ENCODE results near the gene PTPN11. TPM values are rescaled to one million over a fixed set of nuclear protein-coding genes. Genes with fewer than 3 reads are reported as not detected.
A peak's percentile ranks its signal among the peaks of the same experiment; 100 is the strongest.

Gene PTPN11
- total and polyA plus RNA-seq, 2 of the 13 experiments (the other 11 are each of a cell fraction or from before 2014, with no cell fraction given), result 30.0 to 63.5 TPM

DNA sequence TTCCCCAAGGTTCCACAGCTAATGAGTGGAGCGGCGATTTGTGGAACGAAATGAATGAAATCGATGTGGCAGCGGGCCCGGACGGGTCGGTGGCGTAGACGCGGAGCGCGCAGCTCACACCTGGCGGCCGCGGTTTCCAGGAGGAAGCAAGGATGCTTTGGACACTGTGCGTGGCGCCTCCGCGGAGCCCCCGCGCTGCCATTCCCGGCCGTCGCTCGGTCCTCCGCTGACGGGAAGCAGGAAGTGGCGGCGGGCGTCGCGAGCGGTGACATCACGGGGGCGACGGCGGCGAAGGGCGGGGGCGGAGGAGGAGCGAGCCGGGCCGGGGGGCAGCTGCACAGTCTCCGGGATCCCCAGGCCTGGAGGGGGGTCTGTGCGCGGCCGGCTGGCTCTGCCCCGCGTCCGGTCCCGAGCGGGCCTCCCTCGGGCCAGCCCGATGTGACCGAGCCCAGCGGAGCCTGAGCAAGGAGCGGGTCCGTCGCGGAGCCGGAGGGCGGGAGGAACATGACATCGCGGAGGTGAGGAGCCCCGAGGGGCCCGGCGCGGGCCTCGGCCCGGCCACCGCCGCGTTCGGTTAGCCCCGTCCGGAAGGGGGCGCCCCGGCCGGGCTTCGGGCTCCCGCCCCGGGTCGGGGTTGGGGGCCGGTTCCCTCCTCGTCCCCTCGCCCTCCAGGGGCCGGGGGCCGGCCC, at the start of gene PTPN11 (continued):
- TF ChIP-seq, protein P1, sequence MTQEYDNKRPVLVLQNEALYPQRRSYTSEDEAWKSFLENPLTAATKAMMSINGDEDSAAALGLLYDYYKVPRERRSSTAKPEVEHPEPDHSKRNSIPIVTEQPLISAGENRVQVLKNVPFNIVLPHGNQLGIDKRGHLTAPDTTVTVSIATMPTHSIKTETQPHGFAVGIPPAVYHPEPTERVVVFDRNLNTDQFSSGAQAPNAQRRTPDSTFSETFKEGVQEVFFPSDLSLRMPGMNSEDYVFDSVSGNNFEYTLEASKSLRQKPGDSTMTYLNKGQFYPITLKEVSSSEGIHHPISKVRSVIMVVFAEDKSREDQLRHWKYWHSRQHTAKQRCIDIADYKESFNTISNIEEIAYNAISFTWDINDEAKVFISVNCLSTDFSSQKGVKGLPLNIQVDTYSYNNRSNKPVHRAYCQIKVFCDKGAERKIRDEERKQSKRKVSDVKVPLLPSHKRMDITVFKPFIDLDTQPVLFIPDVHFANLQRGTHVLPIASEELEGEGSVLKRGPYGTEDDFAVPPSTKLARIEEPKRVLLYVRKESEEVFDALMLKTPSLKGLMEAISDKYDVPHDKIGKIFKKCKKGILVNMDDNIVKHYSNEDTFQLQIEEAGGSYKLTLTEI (CRISPR knock-in tag; conservative IDR thresholded peaks at IDR 0.05), result no peak
- peak; percentile 73; the same call in 1 of the 2 replicates for TF ChIP-seq ZNF331 (CRISPR knock-in tag; IDR thresholded peaks at IDR 0.05)
- TF ChIP-seq MIER3 (CRISPR knock-in tag; IDR thresholded peaks at IDR 0.05; ENCODE audit: borderline replicate concordance), result peak; percentile 39; the same call in 1 of the 2 replicates
- TF ChIP-seq ZNF557 (CRISPR knock-in tag; IDR thresholded peaks at IDR 0.05), result no peak
- no peak for TF ChIP-seq SOX6 (IDR thresholded peaks at IDR 0.05)
- no peak; the same call in 1 of the 2 replicates for TF ChIP-seq SOX6 (CRISPR knock-in tag; IDR thresholded peaks at IDR 0.05)
- TF ChIP-seq, protein P2, sequence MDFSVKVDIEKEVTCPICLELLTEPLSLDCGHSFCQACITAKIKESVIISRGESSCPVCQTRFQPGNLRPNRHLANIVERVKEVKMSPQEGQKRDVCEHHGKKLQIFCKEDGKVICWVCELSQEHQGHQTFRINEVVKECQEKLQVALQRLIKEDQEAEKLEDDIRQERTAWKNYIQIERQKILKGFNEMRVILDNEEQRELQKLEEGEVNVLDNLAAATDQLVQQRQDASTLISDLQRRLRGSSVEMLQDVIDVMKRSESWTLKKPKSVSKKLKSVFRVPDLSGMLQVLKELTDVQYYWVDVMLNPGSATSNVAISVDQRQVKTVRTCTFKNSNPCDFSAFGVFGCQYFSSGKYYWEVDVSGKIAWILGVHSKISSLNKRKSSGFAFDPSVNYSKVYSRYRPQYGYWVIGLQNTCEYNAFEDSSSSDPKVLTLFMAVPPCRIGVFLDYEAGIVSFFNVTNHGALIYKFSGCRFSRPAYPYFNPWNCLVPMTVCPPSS (IDR thresholded peaks at IDR 0.05), result no peak
- TF ChIP-seq ZNF589 (CRISPR knock-in tag; conservative IDR thresholded peaks at IDR 0.05), result no peak
- no peak for TF ChIP-seq TCF7L2 (IDR thresholded peaks at IDR 0.05; ENCODE audit: low read depth, low read length)
- TF ChIP-seq ISL2 (CRISPR knock-in tag; IDR thresholded peaks at IDR 0.05), result peak; percentile 25; the same call in 1 of the 2 replicates
- TF ChIP-seq PPARG (CRISPR knock-in tag; conservative IDR thresholded peaks at IDR 0.05), result 0 out of 2 replicates have a peak, but pooled peaks have one; percentile 11
- no peak for TF ChIP-seq MAF1 (CRISPR knock-in tag; IDR thresholded peaks at IDR 0.05; ENCODE audit: borderline replicate concordance)
- TF ChIP-seq ATF1 (CRISPR knock-in tag; IDR thresholded peaks at IDR 0.05), result peak; percentile 96
- TF ChIP-seq PITX1 (CRISPR knock-in tag; IDR thresholded peaks at IDR 0.05), result peak; percentile 43
- no peak for TF ChIP-seq SRSF9 (IDR thresholded peaks at IDR 0.05; ENCODE audit: borderline replicate concordance, insufficient read depth, low read depth, low read length, poor library complexity, severe bottlenecking)
- peak; percentile 98 for TF ChIP-seq HDAC1 (CRISPR knock-in tag; IDR thresholded peaks at IDR 0.05)
- no peak for TF ChIP-seq ZNF44 (CRISPR knock-in tag; IDR thresholded peaks at IDR 0.05)
- TF ChIP-seq ZBTB26 (CRISPR knock-in tag; IDR thresholded peaks at IDR 0.05; ENCODE audit: borderline replicate concordance), result 0 out of 2 replicates have a peak, but pooled peaks have one; percentile 74
- no peak for TF ChIP-seq HHEX (CRISPR knock-in tag; IDR thresholded peaks at IDR 0.05)
- no peak; the same call in 1 of the 2 replicates for TF ChIP-seq SALL2 (CRISPR knock-in tag; IDR thresholded peaks at IDR 0.05)
- TF ChIP-seq ZNF546 (CRISPR knock-in tag; conservative IDR thresholded peaks at IDR 0.05), result no peak; the same call in 1 of the 2 replicates
- TF ChIP-seq SUZ12 (IDR thresholded peaks at IDR 0.05; ENCODE audit: low read depth, low read length), result no peak
- TF ChIP-seq ZSCAN30 (CRISPR knock-in tag; IDR thresholded peaks at IDR 0.05), result no peak
- peak; percentile 85; the same call in 1 of the 2 replicates for TF ChIP-seq FOXK1 (CRISPR knock-in tag; IDR thresholded peaks at IDR 0.05; ENCODE audit: borderline replicate concordance, low read depth)
- TF ChIP-seq, protein P3, sequence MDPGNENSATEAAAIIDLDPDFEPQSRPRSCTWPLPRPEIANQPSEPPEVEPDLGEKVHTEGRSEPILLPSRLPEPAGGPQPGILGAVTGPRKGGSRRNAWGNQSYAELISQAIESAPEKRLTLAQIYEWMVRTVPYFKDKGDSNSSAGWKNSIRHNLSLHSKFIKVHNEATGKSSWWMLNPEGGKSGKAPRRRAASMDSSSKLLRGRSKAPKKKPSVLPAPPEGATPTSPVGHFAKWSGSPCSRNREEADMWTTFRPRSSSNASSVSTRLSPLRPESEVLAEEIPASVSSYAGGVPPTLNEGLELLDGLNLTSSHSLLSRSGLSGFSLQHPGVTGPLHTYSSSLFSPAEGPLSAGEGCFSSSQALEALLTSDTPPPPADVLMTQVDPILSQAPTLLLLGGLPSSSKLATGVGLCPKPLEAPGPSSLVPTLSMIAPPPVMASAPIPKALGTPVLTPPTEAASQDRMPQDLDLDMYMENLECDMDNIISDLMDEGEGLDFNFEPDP (CRISPR knock-in tag; conservative IDR thresholded peaks at IDR 0.05), result 0 out of 2 replicates have a peak, but pooled peaks have one; percentile 75
